K562 (cell line): ENCODE data around the gene TRIM69. TPM values are rescaled to one million over a fixed set of nuclear protein-coding genes. Genes with fewer than 3 reads are reported as not detected.

Experiments used
- ATF1 ChIP-seq, 2 experiments: fragments of 450-650 bp in 1 of 2; IDR thresholded peaks; 2 replicates each; pipeline ENCODE4 v1.6.1; 2016; ENCODE audit warnings: missing compliant biosample characterization in 1 of 2, missing genetic modification characterization in 1 of 2
- BMI1 ChIP-seq: fragments of 150-350 bp; IDR thresholded peaks from 2 replicates; pipeline ENCODE4 v1.6.1; 2014; ENCODE audit warnings: low read length
- BRD9 ChIP-seq: fragments of 450-650 bp; IDR thresholded peaks from 2 replicates; pipeline ENCODE4 v1.6.1; 2018; ENCODE audit warnings: low read depth; ENCODE audit not compliant: partially characterized antibody
- FOXK2 ChIP-seq, 2 experiments: fragments of 450-650 bp; IDR thresholded peaks in 1 of 2; conservative IDR thresholded peaks in 1 of 2; 2 replicates each; pipeline ENCODE4 v1.6.1; 2016; ENCODE audit warnings: low read depth in 2 of 2, mild to moderate bottlenecking in 1 of 2
- HDAC3 ChIP-seq: fragments of 450-650 bp; IDR thresholded peaks from 2 replicates; pipeline ENCODE4 v1.6.1; 2018; ENCODE audit warnings: borderline replicate concordance, mild to moderate bottlenecking, moderate library complexity; ENCODE audit not compliant: partially characterized antibody
- KDM2B ChIP-seq: fragments of 250-450 bp; sonication (Bioruptor Pico); IDR thresholded peaks from 2 replicates; pipeline ENCODE4 v1.8.0; 2021; ENCODE audit warnings: mild to moderate bottlenecking, moderate library complexity
- KLF6 ChIP-seq: fragments of 250-450 bp; sonication (Bioruptor Pico); IDR thresholded peaks from 2 replicates; pipeline ENCODE4 v1.4.0; 2020; ENCODE audit warnings: mild to moderate bottlenecking, moderate library complexity, borderline replicate concordance
- L3MBTL2 ChIP-seq: fragments of 450-650 bp; IDR thresholded peaks from 2 replicates; pipeline ENCODE4 v1.6.1; 2016; ENCODE audit warnings: mild to moderate bottlenecking, moderate library complexity
- MAFG ChIP-seq: fragments of 450-650 bp; conservative IDR thresholded peaks from 2 replicates; pipeline ENCODE4 v1.6.1; 2016; ENCODE audit warnings: missing genetic modification characterization, missing compliant biosample characterization
- MIER1 ChIP-seq: fragments of 450-650 bp; IDR thresholded peaks from 2 replicates; pipeline ENCODE4 v1.6.1; 2016; ENCODE audit warnings: antibody characterized with exemption, mild to moderate bottlenecking, low read depth
- NCOA2 ChIP-seq, 2 experiments: fragments of 450-650 bp; IDR thresholded peaks; 2 replicates each; pipeline ENCODE4 v1.6.1; 2018; ENCODE audit warnings: mild to moderate bottlenecking in 2 of 2, moderate library complexity in 1 of 2; ENCODE audit not compliant: partially characterized antibody in 2 of 2
- OTX1 ChIP-seq: fragments of 450-650 bp; formaldehyde crosslinking; IDR thresholded peaks from 2 replicates; pipeline ENCODE4 v1.4.0; 2022; ENCODE audit warnings: mild to moderate bottlenecking
- PRPF4 ChIP-seq: fragments of 200-400 bp; formaldehyde crosslinking; IDR thresholded peaks from one replicate; pipeline ENCODE4 v1.6.1; 2017; ENCODE audit warnings: low read length, low read depth, mild to moderate bottlenecking; ENCODE audit not compliant: insufficient read depth, poor library complexity, severe bottlenecking
- RBM39 ChIP-seq: fragments of 200-400 bp; formaldehyde crosslinking; optimal IDR thresholded peaks from 2 replicates; pipeline ENCODE3; 2018; ENCODE audit warnings: low read depth, low read length
- SETDB1 ChIP-seq: IDR thresholded peaks from one replicate; pipeline ENCODE4 v1.6.1; 2012; ENCODE audit warnings: low read length, control low read depth, inconsistent platforms
- SMARCE1 ChIP-seq: fragments of 450-650 bp; IDR thresholded peaks from 2 replicates; pipeline ENCODE4 v1.7.1; 2016; ENCODE audit warnings: mild to moderate bottlenecking
- TCFL5 ChIP-seq: fragments of 250-450 bp; sonication (Bioruptor Pico); conservative IDR thresholded peaks from 2 replicates; pipeline ENCODE4 v1.6.1; 2021; ENCODE audit warnings: mild to moderate bottlenecking, moderate library complexity, matching md5 sums
- VEZF1 ChIP-seq: fragments of 200-800 bp; sonication (Bioruptor generic); IDR thresholded peaks from 2 replicates; pipeline ENCODE4 v1.6.1; 2017; ENCODE audit warnings: missing genetic modification characterization, missing compliant biosample characterization
- ZNF785 ChIP-seq: fragments of 250-450 bp; sonication (Bioruptor Pico); IDR thresholded peaks from 2 replicates; pipeline ENCODE4 v1.4.0; 2020; ENCODE audit warnings: mild to moderate bottlenecking
- ZSCAN29 ChIP-seq: fragments of 450-650 bp; IDR thresholded peaks from 2 replicates; pipeline ENCODE4 v1.6.1; 2017
- polyA plus RNA-seq, 8 experiments: library from polyadenylated mRNA; depleted of rRNA in 4 of 8; stranded (reverse) in 5 of 8; unstranded in 3 of 8; fragments of >200 nt; fragmentation: Nextera tagmentation in 2 of 8; fragmentation: Illumina TruSeq in 1 of 8; extraction: Ambion mirVana in 2 of 8; extraction: Trizol in 1 of 8; gene quantifications; 2 replicates each; pipeline versions ENCODE4 v1.2.1 to v1.2.3, GENCODE V29; 2011 to 2014; ENCODE audit warnings: inconsistent platforms in 1 of 8, missing spikeins in 1 of 8
- total RNA-seq, 7 experiments: library from RNA; depleted of rRNA in 6 of 7; stranded (reverse); fragments of >200 nt in 6 of 7; fragmentation: Illumina TruSeq in 2 of 7; extraction: Trizol in 2 of 7; gene quantifications; 2 replicates each; pipeline versions ENCODE4 v1.2.1 to v1.2.3, GENCODE V29; 2011 to 2021; ENCODE audit warnings: low replicate concordance in 1 of 7
- TF ChIP-seq, protein P1 (sequence below): sonication (generic); formaldehyde crosslinking; IDR thresholded peaks from 2 replicates; pipeline ENCODE4 v1.8.1; 2023; ENCODE audit warnings: mild to moderate bottlenecking, missing genetic modification reagents
- TF ChIP-seq, protein P2 (sequence below): fragments of 450-650 bp; IDR thresholded peaks from 2 replicates; pipeline ENCODE4 v1.6.1; 2016; ENCODE audit warnings: low read depth, mild to moderate bottlenecking, moderate library complexity
- TF ChIP-seq, protein P3 (sequence below): fragments of 450-650 bp; IDR thresholded peaks from one replicate; pipeline ENCODE4 v1.6.1; 2018; ENCODE audit warnings: mild to moderate bottlenecking, moderate library complexity; ENCODE audit not compliant: partially characterized antibody

Gene TRIM69
- total and polyA plus RNA-seq, 9 of the 15 experiments (the other 6 are each of a cell fraction or from before 2014, with no cell fraction given) = 1.0 to 4.3 (median 2.3) TPM

DNA sequence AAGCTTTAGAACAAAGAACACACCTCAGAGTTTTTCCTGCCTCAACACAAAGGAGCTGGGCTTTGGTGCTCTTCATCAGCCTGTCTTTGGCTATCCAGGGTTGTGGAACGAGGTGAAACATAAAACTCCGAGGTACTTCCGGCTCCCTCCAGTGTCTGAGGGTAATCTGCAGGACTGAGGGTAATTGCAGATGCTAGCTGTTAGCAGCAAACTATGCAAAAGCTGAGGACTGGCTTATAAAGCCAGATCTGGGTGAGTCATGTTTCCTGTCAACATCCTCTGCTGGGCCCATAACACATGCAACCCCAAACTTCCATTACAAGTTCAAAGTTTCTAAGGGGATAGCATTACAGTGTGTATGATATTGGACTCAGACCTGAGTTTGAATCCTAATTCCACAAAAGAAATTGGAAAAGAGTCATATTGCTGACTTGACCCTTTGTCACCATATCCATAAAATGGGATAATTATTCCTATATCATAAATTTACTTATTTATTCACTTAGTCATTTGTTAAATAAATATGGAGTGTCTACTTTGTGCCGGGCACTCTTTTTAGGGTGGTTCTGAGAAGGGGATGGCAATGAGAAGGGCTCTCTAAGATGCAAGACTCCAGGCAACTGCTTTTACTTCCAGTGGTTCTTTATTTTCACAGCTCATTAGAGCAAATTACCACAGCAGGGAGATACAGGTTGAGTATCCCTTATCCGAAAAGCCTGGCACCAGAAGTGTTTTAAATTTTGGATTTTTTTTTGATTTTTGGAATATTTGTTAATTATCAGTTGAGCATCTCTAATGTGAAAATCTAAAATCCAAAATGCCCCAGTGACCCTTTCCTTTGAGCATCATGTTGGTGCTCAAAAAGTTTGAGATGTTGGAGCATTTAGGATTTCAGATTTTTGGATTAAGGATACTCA lies 9.5 kb upstream of the TRIM69 start (continued):
- TF ChIP-seq, protein P1, sequence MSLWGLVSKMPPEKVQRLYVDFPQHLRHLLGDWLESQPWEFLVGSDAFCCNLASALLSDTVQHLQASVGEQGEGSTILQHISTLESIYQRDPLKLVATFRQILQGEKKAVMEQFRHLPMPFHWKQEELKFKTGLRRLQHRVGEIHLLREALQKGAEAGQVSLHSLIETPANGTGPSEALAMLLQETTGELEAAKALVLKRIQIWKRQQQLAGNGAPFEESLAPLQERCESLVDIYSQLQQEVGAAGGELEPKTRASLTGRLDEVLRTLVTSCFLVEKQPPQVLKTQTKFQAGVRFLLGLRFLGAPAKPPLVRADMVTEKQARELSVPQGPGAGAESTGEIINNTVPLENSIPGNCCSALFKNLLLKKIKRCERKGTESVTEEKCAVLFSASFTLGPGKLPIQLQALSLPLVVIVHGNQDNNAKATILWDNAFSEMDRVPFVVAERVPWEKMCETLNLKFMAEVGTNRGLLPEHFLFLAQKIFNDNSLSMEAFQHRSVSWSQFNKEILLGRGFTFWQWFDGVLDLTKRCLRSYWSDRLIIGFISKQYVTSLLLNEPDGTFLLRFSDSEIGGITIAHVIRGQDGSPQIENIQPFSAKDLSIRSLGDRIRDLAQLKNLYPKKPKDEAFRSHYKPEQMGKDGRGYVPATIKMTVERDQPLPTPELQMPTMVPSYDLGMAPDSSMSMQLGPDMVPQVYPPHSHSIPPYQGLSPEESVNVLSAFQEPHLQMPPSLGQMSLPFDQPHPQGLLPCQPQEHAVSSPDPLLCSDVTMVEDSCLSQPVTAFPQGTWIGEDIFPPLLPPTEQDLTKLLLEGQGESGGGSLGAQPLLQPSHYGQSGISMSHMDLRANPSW = no peak
- TF ChIP-seq MAFG (tag) (peak; percentile 82), BRD9 (no peak), HDAC3 (no peak), KDM2B (CRISPR knock-in tag) (no peak), TCFL5 (CRISPR knock-in tag) (no peak), RBM39 (no peak), NCOA2 (IDR thresholded peaks at IDR 0.05; ENCODE audit: partially characterized antibody in 2 of 2) (no peak), MIER1 (0 out of 2 replicates have a peak, but pooled peaks have one; percentile 15), SETDB1 (no peak), OTX1 (peak; percentile 95), KLF6 (no peak), SMARCE1 (peak; percentile 86), VEZF1 (peak; percentile 26), PRPF4 (no peak), FOXK2 (conservative IDR thresholded peaks at IDR 0.05 in 1 of 2, IDR thresholded peaks at IDR 0.05 in 1 of 2; ENCODE audit: low read depth in 2 of 2) (peak; percentile 83 to 85), BMI1 (no peak), ZSCAN29 (no peak), ATF1 (CRISPR knock-in tag; IDR thresholded peaks at IDR 0.05) (no peak), ATF1 (tag; IDR thresholded peaks at IDR 0.05) (peak; percentile 32; the same call in 1 of the 2 replicates), L3MBTL2 (peak; percentile 53), ZNF785 (CRISPR knock-in tag) (no peak)
- TF ChIP-seq, protein P2, sequence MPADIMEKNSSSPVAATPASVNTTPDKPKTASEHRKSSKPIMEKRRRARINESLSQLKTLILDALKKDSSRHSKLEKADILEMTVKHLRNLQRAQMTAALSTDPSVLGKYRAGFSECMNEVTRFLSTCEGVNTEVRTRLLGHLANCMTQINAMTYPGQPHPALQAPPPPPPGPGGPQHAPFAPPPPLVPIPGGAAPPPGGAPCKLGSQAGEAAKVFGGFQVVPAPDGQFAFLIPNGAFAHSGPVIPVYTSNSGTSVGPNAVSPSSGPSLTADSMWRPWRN = no peak
- TF ChIP-seq, protein P3, sequence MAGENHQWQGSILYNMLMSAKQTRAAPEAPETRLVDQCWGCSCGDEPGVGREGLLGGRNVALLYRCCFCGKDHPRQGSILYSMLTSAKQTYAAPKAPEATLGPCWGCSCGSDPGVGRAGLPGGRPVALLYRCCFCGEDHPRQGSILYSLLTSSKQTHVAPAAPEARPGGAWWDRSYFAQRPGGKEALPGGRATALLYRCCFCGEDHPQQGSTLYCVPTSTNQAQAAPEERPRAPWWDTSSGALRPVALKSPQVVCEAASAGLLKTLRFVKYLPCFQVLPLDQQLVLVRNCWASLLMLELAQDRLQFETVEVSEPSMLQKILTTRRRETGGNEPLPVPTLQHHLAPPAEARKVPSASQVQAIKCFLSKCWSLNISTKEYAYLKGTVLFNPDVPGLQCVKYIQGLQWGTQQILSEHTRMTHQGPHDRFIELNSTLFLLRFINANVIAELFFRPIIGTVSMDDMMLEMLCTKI = no peak
